Measurements from ENCODE around the gene SLC49A4.
A peak's percentile ranks its signal among the peaks of the same experiment; 100 is the strongest.

Gene SLC49A4

GRCh38 chr3:122810734-122811133 is 15.9 kb downstream of the SLC49A4 start:
- TF ChIP-seq, protein P1, sequence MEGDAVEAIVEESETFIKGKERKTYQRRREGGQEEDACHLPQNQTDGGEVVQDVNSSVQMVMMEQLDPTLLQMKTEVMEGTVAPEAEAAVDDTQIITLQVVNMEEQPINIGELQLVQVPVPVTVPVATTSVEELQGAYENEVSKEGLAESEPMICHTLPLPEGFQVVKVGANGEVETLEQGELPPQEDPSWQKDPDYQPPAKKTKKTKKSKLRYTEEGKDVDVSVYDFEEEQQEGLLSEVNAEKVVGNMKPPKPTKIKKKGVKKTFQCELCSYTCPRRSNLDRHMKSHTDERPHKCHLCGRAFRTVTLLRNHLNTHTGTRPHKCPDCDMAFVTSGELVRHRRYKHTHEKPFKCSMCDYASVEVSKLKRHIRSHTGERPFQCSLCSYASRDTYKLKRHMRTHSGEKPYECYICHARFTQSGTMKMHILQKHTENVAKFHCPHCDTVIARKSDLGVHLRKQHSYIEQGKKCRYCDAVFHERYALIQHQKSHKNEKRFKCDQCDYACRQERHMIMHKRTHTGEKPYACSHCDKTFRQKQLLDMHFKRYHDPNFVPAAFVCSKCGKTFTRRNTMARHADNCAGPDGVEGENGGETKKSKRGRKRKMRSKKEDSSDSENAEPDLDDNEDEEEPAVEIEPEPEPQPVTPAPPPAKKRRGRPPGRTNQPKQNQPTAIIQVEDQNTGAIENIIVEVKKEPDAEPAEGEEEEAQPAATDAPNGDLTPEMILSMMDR (conservative IDR thresholded peaks at IDR 0.05; ENCODE audit: control insufficient read depth, insufficient read depth, low read depth, low read length) = no peak
- H3K4me3 ChIP-seq (ENCODE audit: control insufficient read depth, low read depth, low read length) = no peak overlapping the region
- no peak for DNase-seq (ENCODE audit: low read depth)

GRCh38 chr3:122816587-122816986 is 21.7 kb downstream of the SLC49A4 start:
- TF ChIP-seq, protein P1 (conservative IDR thresholded peaks at IDR 0.05; ENCODE audit: control insufficient read depth, insufficient read depth, low read depth, low read length) = no peak
- no peak for DNase-seq (ENCODE audit: low read depth)
- no peak overlapping the region for H3K4me3 ChIP-seq (ENCODE audit: control insufficient read depth, low read depth, low read length)

- TF ChIP-seq, protein P1 (conservative IDR thresholded peaks at IDR 0.05; ENCODE audit: control insufficient read depth, insufficient read depth, low read depth, low read length) = no peak
- peak; percentile 55 for DNase-seq (ENCODE audit: low read depth)
- H3K4me3 ChIP-seq (ENCODE audit: control insufficient read depth, low read depth, low read length) = no peak overlapping the region
Measured at GRCh38 chr3:122824465-122825381, 29.9 kb downstream of the SLC49A4 start.

DNA sequence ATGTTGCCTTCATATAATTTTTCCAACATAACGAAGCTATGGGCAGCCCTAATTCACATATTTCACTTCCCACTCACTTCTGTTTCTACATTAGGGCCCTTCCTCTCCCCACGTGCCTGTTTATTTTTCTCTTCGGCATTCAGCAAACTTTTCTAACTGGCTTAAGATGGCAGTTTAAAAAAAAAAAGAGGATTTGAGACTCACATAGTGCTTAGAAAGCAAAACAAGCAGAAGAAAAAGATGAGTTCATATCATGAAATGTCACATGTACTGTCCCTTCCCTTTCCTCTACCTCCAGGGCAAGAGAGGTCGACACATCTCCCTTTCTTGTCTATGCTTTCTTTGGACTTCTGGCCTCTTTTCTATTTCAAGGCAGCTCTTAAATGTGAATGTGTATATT is 30.6 kb downstream of the SLC49A4 start:
- DNase-seq (ENCODE audit: low read depth) = no peak
- TF ChIP-seq, protein P1 (conservative IDR thresholded peaks at IDR 0.05; ENCODE audit: control insufficient read depth, insufficient read depth, low read depth, low read length) = no peak
- H3K4me3 ChIP-seq (ENCODE audit: control insufficient read depth, low read depth, low read length) = no peak overlapping the region

- H3K4me3 ChIP-seq (ENCODE audit: control insufficient read depth, low read depth, low read length) = no peak overlapping the region
- TF ChIP-seq, protein P1 (conservative IDR thresholded peaks at IDR 0.05; ENCODE audit: control insufficient read depth, insufficient read depth, low read depth, low read length) = no peak
- DNase-seq (ENCODE audit: low read depth) = no peak
Measured at GRCh38 chr3:122826278-122826677, 31.4 kb downstream of the SLC49A4 start.

DNA sequence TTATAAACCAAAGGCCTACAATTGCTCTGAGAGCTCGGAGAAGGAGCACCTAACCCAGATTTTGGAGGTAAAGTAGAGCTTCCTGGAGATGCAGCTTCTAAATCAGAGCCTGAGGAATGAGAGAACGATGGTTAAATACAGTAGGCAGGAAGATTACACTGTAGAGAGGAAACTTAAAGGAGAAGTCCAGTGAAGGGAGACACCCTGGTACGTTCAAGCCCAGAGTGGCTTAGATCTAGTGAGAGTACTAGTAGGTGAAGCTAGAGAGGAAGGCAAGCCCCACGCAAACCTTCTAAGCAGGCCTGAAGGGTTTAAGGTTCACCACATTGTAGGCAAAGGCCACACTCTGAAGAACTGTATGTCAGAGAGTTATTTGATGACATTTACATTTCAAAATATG is 33.4 kb downstream of the SLC49A4 start:
- TF ChIP-seq, protein P1 (conservative IDR thresholded peaks at IDR 0.05; ENCODE audit: control insufficient read depth, insufficient read depth, low read depth, low read length) = no peak
- no peak overlapping the region for H3K4me3 ChIP-seq (ENCODE audit: control insufficient read depth, low read depth, low read length)
- DNase-seq (ENCODE audit: low read depth) = no peak

All from fibroblast of mammary gland (primary cell).